HG02938 (cell line): Measurements from ENCODE around the gene RFTN1.

ENCODE experiments used
- ATAC-seq: cut with Tn5 transposase; IDR thresholded peaks from one replicate; pipeline ENCODE4 v1.9.1; 2021; ENCODE audit warnings: mild to moderate bottlenecking, moderate library complexity; ENCODE audit not compliant: unreplicated experiment

RFTN1 gene

GRCh38 chr3:16533928-16534574 lies 20.6 kb upstream of the RFTN1 start:
- no peak for ATAC-seq

- no peak for ATAC-seq
Measured at GRCh38 chr3:16529264-16529663, 15.8 kb upstream of the RFTN1 start.

- no peak for ATAC-seq
Measured at GRCh38 chr3:16528581-16528993, 15.1 kb upstream of the RFTN1 start.

- ATAC-seq: no peak
Measured at GRCh38 chr3:16528106-16528505, 14.6 kb upstream of the RFTN1 start.

GRCh38 chr3:16524196-16524595 lies 10.7 kb upstream of the RFTN1 start:
- ATAC-seq: no peak

- no peak for ATAC-seq
Measured at GRCh38 chr3:16523778-16524177, 10.3 kb upstream of the RFTN1 start.

- no peak for ATAC-seq
Measured at GRCh38 chr3:16522834-16523233, 9.3 kb upstream of the RFTN1 start.

- ATAC-seq: peak; percentile 42
Measured at GRCh38 chr3:16520970-16521881, 7.7 kb upstream of the RFTN1 start.

GRCh38 chr3:16520241-16520969 lies 6.9 kb upstream of the RFTN1 start:
- no peak for ATAC-seq

GRCh38 chr3:16516695-16517481 lies 3.4 kb upstream of the RFTN1 start:
- peak; percentile 10 for ATAC-seq

GRCh38 chr3:16515885-16516420 lies 2.5 kb upstream of the RFTN1 start:
- no peak for ATAC-seq

- no peak for ATAC-seq
Measured at GRCh38 chr3:16514755-16515353, 1.4 kb upstream of the RFTN1 start.

GRCh38 chr3:16514021-16514700 lies 662 bp upstream of the RFTN1 start:
- no peak for ATAC-seq

GRCh38 chr3:16512435-16513140 lies 911 bp downstream of the RFTN1 start:
- ATAC-seq: peak; percentile 5

- peak; percentile 46 for ATAC-seq
Measured at GRCh38 chr3:16511681-16512434, 1.6 kb downstream of the RFTN1 start.

- ATAC-seq: peak; percentile 9
Measured at GRCh38 chr3:16510620-16511319, 2.7 kb downstream of the RFTN1 start.
